Measurements from ENCODE around the gene HMCN2.

The HMCN2 gene

GRCh38 chr9:130407916-130408663 lies 142.5 kb downstream of the HMCN2 start:
- Histone ChIP-seq H3K4me1 (ENCODE audit: control insufficient read depth, insufficient read depth, low read length) (no peaks in the 10 kb centered on the region), H3K9ac (ENCODE audit: low read depth, low read length) (no peak overlapping the region), H3K27ac (ENCODE audit: low read depth, low read length) (no peak overlapping the region), H3K4me3 (ENCODE audit: low read depth, low read length) (no peak overlapping the region), H3K36me3 (ENCODE audit: control insufficient read depth, insufficient read depth, low read length) (no peaks in the 10 kb centered on the region), H3K27me3 (ENCODE audit: control insufficient read depth, insufficient read depth, low read length) (no peaks in the 10 kb centered on the region), H3K9me3 (ENCODE audit: control insufficient read depth, insufficient read depth, low read length) (no peaks in the 10 kb centered on the region)

DNA sequence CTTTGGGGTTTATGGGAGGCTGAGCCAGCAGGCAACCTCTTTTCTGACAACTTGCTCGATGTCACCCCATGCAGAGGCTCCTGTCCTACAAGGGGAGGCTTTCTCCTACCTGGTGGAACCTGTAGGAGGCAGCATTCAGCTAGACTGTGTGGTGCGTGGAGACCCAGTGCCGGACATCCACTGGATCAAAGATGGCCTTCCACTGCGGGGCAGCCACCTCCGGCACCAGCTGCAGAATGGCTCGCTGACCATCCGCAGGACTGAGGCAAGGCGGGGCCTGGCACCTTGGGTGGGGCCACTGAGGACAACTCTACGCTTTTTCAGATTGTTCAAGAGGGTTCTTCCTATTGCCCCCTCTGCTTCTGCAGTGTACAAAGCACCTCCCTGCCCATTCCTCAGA lies 143.1 kb downstream of the HMCN2 start:
- Histone ChIP-seq H3K9ac (ENCODE audit: low read depth, low read length) (no peak overlapping the region), H3K27me3 (ENCODE audit: control insufficient read depth, insufficient read depth, low read length) (no peaks in the 10 kb centered on the region), H3K9me3 (ENCODE audit: control insufficient read depth, insufficient read depth, low read length) (no peaks in the 10 kb centered on the region), H3K36me3 (ENCODE audit: control insufficient read depth, insufficient read depth, low read length) (no peaks in the 10 kb centered on the region), H3K4me1 (ENCODE audit: control insufficient read depth, insufficient read depth, low read length) (no peaks in the 10 kb centered on the region), H3K27ac (ENCODE audit: low read depth, low read length) (no peak overlapping the region), H3K4me3 (ENCODE audit: low read depth, low read length) (no peak overlapping the region)

DNA sequence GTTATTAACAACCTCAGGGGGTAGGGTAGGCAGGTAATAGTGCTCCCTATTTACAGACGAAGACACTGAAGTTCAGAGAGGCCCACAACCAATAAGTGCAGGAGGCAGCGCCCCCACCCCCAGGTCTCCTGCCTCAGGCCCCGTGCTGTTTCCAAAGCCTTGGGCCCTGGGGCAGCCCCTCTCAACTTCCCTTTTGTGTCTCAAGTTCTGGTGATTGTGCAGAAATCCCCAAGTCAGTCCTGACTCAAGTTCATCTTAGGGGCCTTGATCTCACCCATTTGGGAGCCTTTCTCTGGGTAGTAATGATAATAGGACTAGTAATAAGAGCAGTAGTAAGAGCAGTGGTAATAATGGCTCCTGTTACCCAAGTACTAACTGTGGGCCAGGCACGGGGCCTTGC lies 143.7 kb downstream of the HMCN2 start:
- H3K9me3 ChIP-seq (ENCODE audit: control insufficient read depth, insufficient read depth, low read length) = no peaks in the 10 kb centered on the region
- no peaks in the 10 kb centered on the region for H3K27me3 ChIP-seq (ENCODE audit: control insufficient read depth, insufficient read depth, low read length)
- H3K27ac ChIP-seq (ENCODE audit: low read depth, low read length) = no peak overlapping the region

DNA sequence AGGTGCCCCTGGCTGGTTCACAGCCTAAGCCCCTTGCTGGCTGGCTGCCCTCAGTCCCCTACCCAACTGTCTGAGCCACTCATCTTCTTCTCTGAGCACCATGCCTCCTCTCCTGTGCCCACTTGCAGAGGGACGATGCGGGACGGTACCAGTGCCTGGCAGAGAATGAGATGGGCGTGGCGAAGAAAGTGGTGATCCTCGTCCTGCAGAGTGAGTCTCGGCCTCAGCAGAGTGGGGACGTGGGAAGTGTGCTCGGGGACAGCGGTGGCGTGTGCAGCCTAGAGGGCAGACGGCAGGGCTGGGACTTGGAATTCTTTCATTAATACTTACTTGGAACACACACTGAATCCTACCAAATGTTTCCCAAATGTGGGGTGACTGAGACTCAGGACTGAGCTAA lies 144.9 kb downstream of the HMCN2 start:
- Histone ChIP-seq H3K4me1 (ENCODE audit: control insufficient read depth, insufficient read depth, low read length) (no peaks in the 10 kb centered on the region), H3K27me3 (ENCODE audit: control insufficient read depth, insufficient read depth, low read length) (no peaks in the 10 kb centered on the region), H3K9me3 (ENCODE audit: control insufficient read depth, insufficient read depth, low read length) (no peaks in the 10 kb centered on the region), H3K4me3 (ENCODE audit: low read depth, low read length) (no peak overlapping the region), H3K27ac (ENCODE audit: low read depth, low read length) (no peak overlapping the region), H3K36me3 (ENCODE audit: control insufficient read depth, insufficient read depth, low read length) (no peaks in the 10 kb centered on the region), H3K9ac (ENCODE audit: low read depth, low read length) (no peak overlapping the region)

More for the DNA sequence above, 143.7 kb downstream of the HMCN2 start:
- Histone ChIP-seq H3K4me1 (ENCODE audit: control insufficient read depth, insufficient read depth, low read length) (no peaks in the 10 kb centered on the region), H3K9ac (ENCODE audit: low read depth, low read length) (no peak overlapping the region), H3K36me3 (ENCODE audit: control insufficient read depth, insufficient read depth, low read length) (no peaks in the 10 kb centered on the region), H3K4me3 (ENCODE audit: low read depth, low read length) (no peak overlapping the region)

- Histone ChIP-seq H3K27ac (ENCODE audit: low read depth, low read length) (no peak overlapping the region), H3K36me3 (ENCODE audit: control insufficient read depth, insufficient read depth, low read length) (no peaks in the 10 kb centered on the region), H3K9ac (ENCODE audit: low read depth, low read length) (no peak overlapping the region), H3K27me3 (ENCODE audit: control insufficient read depth, insufficient read depth, low read length) (no peaks in the 10 kb centered on the region), H3K4me1 (ENCODE audit: control insufficient read depth, insufficient read depth, low read length) (no peaks in the 10 kb centered on the region), H3K9me3 (ENCODE audit: control insufficient read depth, insufficient read depth, low read length) (no peaks in the 10 kb centered on the region), H3K4me3 (ENCODE audit: low read depth, low read length) (no peak overlapping the region)
Measured at GRCh38 chr9:130411566-130411915, 146.0 kb downstream of the HMCN2 start.

GRCh38 chr9:130414081-130414731 lies 148.6 kb downstream of the HMCN2 start:
- H3K36me3 ChIP-seq (ENCODE audit: control insufficient read depth, insufficient read depth, low read length) = no peaks in the 10 kb centered on the region
- H3K9me3 ChIP-seq (ENCODE audit: control insufficient read depth, insufficient read depth, low read length) = 0 out of 2 replicates have a peak, but pooled peaks cover under 1% of the 10 kb centered on the region
- H3K27ac ChIP-seq (ENCODE audit: low read depth, low read length) = no peak overlapping the region
- H3K4me1 ChIP-seq (ENCODE audit: control insufficient read depth, insufficient read depth, low read length) = no peaks in the 10 kb centered on the region
- no peaks in the 10 kb centered on the region for H3K27me3 ChIP-seq (ENCODE audit: control insufficient read depth, insufficient read depth, low read length)
- no peak overlapping the region for H3K9ac ChIP-seq (ENCODE audit: low read depth, low read length)
- H3K4me3 ChIP-seq (ENCODE audit: low read depth, low read length) = no peak overlapping the region

GRCh38 chr9:130414910-130415746 lies 149.6 kb downstream of the HMCN2 start:
- Histone ChIP-seq H3K9me3 (ENCODE audit: control insufficient read depth, insufficient read depth, low read length) (0 out of 2 replicates have a peak, but pooled peaks cover 4% of the 10 kb centered on the region), H3K4me1 (ENCODE audit: control insufficient read depth, insufficient read depth, low read length) (no peaks in the 10 kb centered on the region), H3K4me3 (ENCODE audit: low read depth, low read length) (no peak overlapping the region), H3K27me3 (ENCODE audit: control insufficient read depth, insufficient read depth, low read length) (no peaks in the 10 kb centered on the region), H3K27ac (ENCODE audit: low read depth, low read length) (no peak overlapping the region), H3K36me3 (ENCODE audit: control insufficient read depth, insufficient read depth, low read length) (no peaks in the 10 kb centered on the region), H3K9ac (ENCODE audit: low read depth, low read length) (no peak overlapping the region)

DNA sequence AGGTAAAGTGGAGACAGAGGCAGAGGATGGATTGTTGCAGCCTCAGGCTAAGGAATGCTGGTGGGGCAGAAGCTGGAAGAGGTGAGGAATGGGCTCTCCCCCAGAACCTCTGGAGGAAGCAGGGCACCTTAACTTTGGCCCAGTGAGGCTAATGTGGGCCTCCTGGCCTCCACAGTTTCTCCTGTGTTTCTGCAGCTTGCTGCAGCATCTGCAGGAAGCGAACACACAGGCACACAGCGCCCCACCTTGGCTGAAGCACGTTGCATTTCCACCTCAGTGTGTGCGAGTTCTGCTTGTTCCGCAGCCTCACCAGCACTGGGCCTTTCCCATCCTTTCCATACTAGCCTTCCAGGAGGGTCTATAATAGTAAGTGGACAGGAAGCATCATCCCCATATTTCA lies 152.0 kb downstream of the HMCN2 start:
- Histone ChIP-seq H3K36me3 (ENCODE audit: control insufficient read depth, insufficient read depth, low read length) (no peaks in the 10 kb centered on the region), H3K4me3 (ENCODE audit: low read depth, low read length) (no peak overlapping the region), H3K27me3 (ENCODE audit: control insufficient read depth, insufficient read depth, low read length) (no peaks in the 10 kb centered on the region)

GRCh38 chr9:130418776-130419175 lies 153.2 kb downstream of the HMCN2 start:
- Histone ChIP-seq H3K36me3 (ENCODE audit: control insufficient read depth, insufficient read depth, low read length) (no peaks in the 10 kb centered on the region), H3K27ac (ENCODE audit: low read depth, low read length) (no peak overlapping the region), H3K4me1 (ENCODE audit: control insufficient read depth, insufficient read depth, low read length) (peaks cover 8% of the 10 kb centered on the region), H3K4me3 (ENCODE audit: low read depth, low read length) (no peak overlapping the region), H3K9ac (ENCODE audit: low read depth, low read length) (no peak overlapping the region), H3K9me3 (ENCODE audit: control insufficient read depth, insufficient read depth, low read length) (0 out of 2 replicates have a peak, but pooled peaks cover 4% of the 10 kb centered on the region), H3K27me3 (ENCODE audit: control insufficient read depth, insufficient read depth, low read length) (no peaks in the 10 kb centered on the region)

More for the DNA sequence above, 152.0 kb downstream of the HMCN2 start:
- Histone ChIP-seq H3K9me3 (ENCODE audit: control insufficient read depth, insufficient read depth, low read length) (0 out of 2 replicates have a peak, but pooled peaks cover 4% of the 10 kb centered on the region), H3K4me1 (ENCODE audit: control insufficient read depth, insufficient read depth, low read length) (peaks cover 8% of the 10 kb centered on the region), H3K27ac (ENCODE audit: low read depth, low read length) (no peak overlapping the region), H3K9ac (ENCODE audit: low read depth, low read length) (no peak overlapping the region)

- no peak overlapping the region for H3K9ac ChIP-seq (ENCODE audit: low read depth, low read length)
- H3K4me3 ChIP-seq (ENCODE audit: low read depth, low read length) = no peak overlapping the region
- H3K27me3 ChIP-seq (ENCODE audit: control insufficient read depth, insufficient read depth, low read length) = no peaks in the 10 kb centered on the region
- no peaks in the 10 kb centered on the region for H3K36me3 ChIP-seq (ENCODE audit: control insufficient read depth, insufficient read depth, low read length)
- H3K9me3 ChIP-seq (ENCODE audit: control insufficient read depth, insufficient read depth, low read length) = 0 out of 2 replicates have a peak, but pooled peaks cover 4% of the 10 kb centered on the region
- peaks cover 8% of the 10 kb centered on the region for H3K4me1 ChIP-seq (ENCODE audit: control insufficient read depth, insufficient read depth, low read length)
- H3K27ac ChIP-seq (ENCODE audit: low read depth, low read length) = no peak overlapping the region
Measured at GRCh38 chr9:130419521-130420035, 154.0 kb downstream of the HMCN2 start.

Data from HUES48 (cell line).